Keratinocyte (primary cell): Measurements from ENCODE around the gene MLXIP. TPM values are rescaled to one million over a fixed set of nuclear protein-coding genes. Genes with fewer than 3 reads are reported as not detected.

Experiments used
- DNase-seq: peaks from one replicate; pipeline ENCODE4 v3.0.0-alpha.2; 2011; ENCODE audit warnings: low read depth, missing footprints, low spot score
- FAIRE-seq: peaks from 2 replicates; lab custom pipeline; 2011; peaks lifted over from hg19 to GRCh38; lab: Jason Lieb, UNC
- H2AFZ ChIP-seq: 2 replicates; pipeline ENCODE4 v1.6.0; 2012; ENCODE audit warnings: low read length, control low read depth, inconsistent platforms; ENCODE audit not compliant: control insufficient read depth
- H3K27ac ChIP-seq: 2 replicates; pipeline ENCODE4 v1.5.1; 2011; ENCODE audit warnings: low read length; ENCODE audit not compliant: control insufficient read depth, insufficient read depth
- H3K27me3 ChIP-seq: 3 replicates; pipeline ENCODE4 v1.6.0; 2011; ENCODE audit warnings: low read length; ENCODE audit not compliant: control insufficient read depth, insufficient read depth; ENCODE audit errors: extremely low read depth
- H3K36me3 ChIP-seq, 2 experiments: 2 replicates in 1 of 2; 3 replicates in 1 of 2; pipeline ENCODE4 v1.5.1; 2011; ENCODE audit warnings: low read length in 2 of 2, mild to moderate bottlenecking in 1 of 2; ENCODE audit not compliant: control insufficient read depth in 2 of 2, insufficient read depth in 2 of 2; ENCODE audit errors: extremely low read depth in 1 of 2
- H3K4me1 ChIP-seq: 3 replicates; pipeline ENCODE4 v1.5.1; 2011; ENCODE audit warnings: low read length; ENCODE audit not compliant: control insufficient read depth, insufficient read depth; ENCODE audit errors: extremely low read depth
- H3K4me2 ChIP-seq: 3 replicates; pipeline ENCODE4 v1.6.0; 2011; ENCODE audit warnings: low read depth, low read length; ENCODE audit not compliant: control insufficient read depth, insufficient read depth; ENCODE audit errors: extremely low read depth
- H3K4me3 ChIP-seq, 3 experiments: fragments of 200-600 bp in 1 of 3; sonication (generic) in 1 of 3; 2 replicates in 2 of 3; 3 replicates in 1 of 3; pipeline ENCODE4 v1.5.1; 2011 to 2016; ENCODE audit warnings: low read length in 3 of 3, mild to moderate bottlenecking in 3 of 3, control low read depth in 2 of 3, inconsistent platforms in 1 of 3, low read depth in 1 of 3, mixed read lengths in 1 of 3, mixed run types in 1 of 3, moderate library complexity in 1 of 3; ENCODE audit not compliant: control insufficient read depth in 2 of 3, insufficient read depth in 2 of 3; ENCODE audit errors: extremely low read depth in 1 of 3
- H3K79me2 ChIP-seq: 2 replicates; pipeline ENCODE4 v1.6.0; 2012; ENCODE audit warnings: low read length; ENCODE audit not compliant: control insufficient read depth, insufficient read depth
- H3K9ac ChIP-seq: 3 replicates; pipeline ENCODE4 v1.6.0; 2011; ENCODE audit warnings: low read length; ENCODE audit not compliant: control insufficient read depth, insufficient read depth; ENCODE audit errors: extremely low read depth
- H3K9me1 ChIP-seq: 3 replicates; pipeline ENCODE4 v1.6.0; 2011; ENCODE audit warnings: low read length; ENCODE audit not compliant: control insufficient read depth, insufficient read depth; ENCODE audit errors: extremely low read depth
- H3K9me3 ChIP-seq: 2 replicates; pipeline ENCODE4 v1.5.1; 2012; ENCODE audit warnings: low read depth, low read length; ENCODE audit not compliant: control insufficient read depth
- H4K20me1 ChIP-seq: 3 replicates; pipeline ENCODE4 v1.6.0; 2011; ENCODE audit warnings: low read length; ENCODE audit not compliant: control insufficient read depth, insufficient read depth; ENCODE audit errors: extremely low read depth
- CTCF ChIP-seq, 3 experiments: IDR thresholded peaks in 1 of 3; conservative IDR thresholded peaks in 1 of 3; optimal IDR thresholded peaks in 1 of 3; 2 replicates in 2 of 3; 3 replicates in 1 of 3; pipeline versions ENCODE3 to v1.5.1; 2011; ENCODE audit warnings: low read length in 3 of 3, mild to moderate bottlenecking in 3 of 3, moderate library complexity in 2 of 3, control low read depth in 1 of 3, inconsistent platforms in 1 of 3; ENCODE audit not compliant: insufficient read depth in 2 of 3; ENCODE audit errors: extremely low read depth in 1 of 3
- EZH2 ChIP-seq: IDR thresholded peaks from one replicate; pipeline ENCODE4 v1.6.1; 2012; ENCODE audit warnings: inconsistent platforms, mild to moderate bottlenecking, low read length, moderate library complexity
- dilution Hi-C: fragments of 300-500 bp; cut with MboI; formaldehyde crosslinking; loops from one replicate; pipeline ENCODE4 v1.7.0; 2020; ENCODE audit warnings: low sequenced_read_pairs; ENCODE audit not compliant: extremely low pct_ligation_motif_present
- polyA plus RNA-seq, 5 experiments: library from polyadenylated mRNA; depleted of rRNA in 3 of 5; stranded (reverse) in 3 of 5; stranded (forward) in 1 of 5; unstranded in 1 of 5; fragments of >200 nt; gene quantifications; 1 replicate in 1 of 5; 2 replicates in 3 of 5; 3 replicates in 1 of 5; pipeline versions ENCODE4 v1.2.1 to v1.2.3, GENCODE V29; 2011 to 2012; ENCODE audit warnings: missing spikeins in 2 of 5, low read depth in 1 of 5, low replicate concordance in 1 of 5

The MLXIP gene
- polyA plus RNA-seq, 1 donor (not counting 4 experiments of a cell fraction or from before 2014, with no cell fraction given): 5.5 TPM

DNA sequence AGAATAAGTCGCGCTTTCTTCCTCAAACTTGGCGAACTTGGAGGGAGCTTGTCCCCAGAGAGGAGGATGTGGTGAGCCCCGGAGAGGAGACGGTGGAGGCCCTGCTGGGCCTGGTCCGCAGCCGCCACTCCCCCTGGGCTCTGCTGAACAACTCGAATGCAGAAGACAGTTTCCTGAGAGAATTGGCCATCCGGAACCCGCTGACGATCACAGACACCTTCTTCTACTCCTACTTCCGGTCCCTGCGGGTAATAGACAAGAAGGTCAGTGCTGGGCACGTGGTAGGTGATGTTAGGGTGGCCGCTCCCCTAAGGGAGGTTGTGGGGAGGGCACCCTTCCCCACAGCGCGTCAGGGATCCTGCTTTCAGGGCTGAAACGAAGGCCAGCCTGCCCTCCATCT lies 106.0 kb downstream of the MLXIP start:
- H3K9me1 ChIP-seq: no peaks in the 10 kb centered on the region
- no peaks in the 10 kb centered on the region for H3K9me3 ChIP-seq
- H2AFZ ChIP-seq: no peak overlapping the region
- no peaks in the 10 kb centered on the region for H3K27me3 ChIP-seq
- no peak for DNase-seq
- H3K4me3 ChIP-seq: no peak overlapping the region
- dilution Hi-C loops: no loop called here
- H3K9ac ChIP-seq: no peak overlapping the region
- no peaks in the 10 kb centered on the region for H3K79me2 ChIP-seq
- H3K27ac ChIP-seq: no peak overlapping the region
- H3K36me3 ChIP-seq: no peaks in the 10 kb centered on the region
- H3K4me2 ChIP-seq: no peak overlapping the region
- TF ChIP-seq CTCF (optimal IDR thresholded peaks at IDR 0.05 in 1 of 3, IDR thresholded peaks at IDR 0.05 in 1 of 3, conservative IDR thresholded peaks at IDR 0.05 in 1 of 3; ENCODE audit: extremely low read depth in 1 of 3, insufficient read depth in 2 of 3, low read length in 3 of 3) (no peak), EZH2 (no peak)
- H4K20me1 ChIP-seq: no peaks in the 10 kb centered on the region
- peaks cover 12% of the 10 kb centered on the region for H3K4me1 ChIP-seq
- no peak for FAIRE-seq

DNA sequence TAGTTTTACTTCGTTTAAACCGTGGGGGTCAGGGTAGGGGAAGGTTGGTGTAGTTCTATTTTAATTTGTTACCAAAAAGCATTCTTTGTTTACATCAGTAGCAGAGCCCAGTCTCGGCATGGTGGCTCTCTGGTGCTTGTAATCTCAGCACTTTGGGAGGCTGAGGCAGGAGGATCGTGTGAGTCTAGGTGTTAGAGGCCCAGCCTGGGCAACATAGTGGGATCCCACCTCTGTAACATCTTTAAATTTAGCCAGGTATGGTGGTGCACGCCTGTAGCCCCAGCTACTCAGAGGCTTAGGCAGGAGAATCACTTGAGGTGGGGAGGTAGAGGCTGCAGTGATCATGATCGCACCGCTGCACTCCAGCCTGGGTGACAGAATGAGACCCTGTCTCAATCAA lies 106.5 kb downstream of the MLXIP start:
- dilution Hi-C loops: no loop called here
- Histone ChIP-seq H4K20me1 (no peaks in the 10 kb centered on the region), H3K9ac (no peak overlapping the region), H2AFZ (no peak overlapping the region), H3K4me3 (no peak overlapping the region), H3K79me2 (no peaks in the 10 kb centered on the region), H3K36me3 (no peaks in the 10 kb centered on the region), H3K27ac (no peak overlapping the region), H3K4me2 (no peak overlapping the region), H3K9me1 (no peaks in the 10 kb centered on the region), H3K27me3 (no peaks in the 10 kb centered on the region), H3K4me1 (peaks cover 12% of the 10 kb centered on the region), H3K9me3 (no peaks in the 10 kb centered on the region)
- TF ChIP-seq CTCF (optimal IDR thresholded peaks at IDR 0.05 in 1 of 3, IDR thresholded peaks at IDR 0.05 in 1 of 3, conservative IDR thresholded peaks at IDR 0.05 in 1 of 3; ENCODE audit: extremely low read depth in 1 of 3, insufficient read depth in 2 of 3, low read length in 3 of 3) (no peak), EZH2 (no peak)
- DNase-seq (no peak), FAIRE-seq (no peak)
